OCI-LY3 (cell line): ENCODE results near the gene LAMTOR2.

Experiments
- CTCF ChIP-seq: fragments of 200-600, 300-600 bp; sonication (generic); IDR thresholded peaks from 2 replicates; pipeline ENCODE4 v1.5.1; 2014; ENCODE audit warnings: antibody characterized with exemption, low read length, low read depth
- EZH2phosphoT487 ChIP-seq: fragments of 200-600 bp; shearing (Covaris generic); IDR thresholded peaks from 2 replicates; pipeline ENCODE4 v1.6.1; 2018; ENCODE audit warnings: antibody characterized with exemption, mixed run types, low read depth

- no peak for TF ChIP-seq CTCF
- TF ChIP-seq EZH2phosphoT487, result no peak
These were observed 35.7 kb downstream of the LAMTOR2 start for GRCh38 chr1:156090138-156090839.
